Loucy (cell line): Measurements from ENCODE around the gene ARID4A.

ENCODE experiments used
- EZH2phosphoT487 ChIP-seq: fragments of 200-600 bp; IDR thresholded peaks from 2 replicates; pipeline ENCODE4 v1.6.1; 2018; ENCODE audit warnings: antibody characterized with exemption, mild to moderate bottlenecking, moderate library complexity, borderline replicate concordance
- TF ChIP-seq, protein P1 (sequence below): fragments of 200-600 bp; sonication (generic); conservative IDR thresholded peaks from 2 replicates; pipeline ENCODE4 v1.5.1; 2014; ENCODE audit warnings: mild to moderate bottlenecking, antibody characterized with exemption, low read length

GRCh38 chr14:58376791-58377190 lies 78.4 kb downstream of the ARID4A start:
- TF ChIP-seq, protein P1, sequence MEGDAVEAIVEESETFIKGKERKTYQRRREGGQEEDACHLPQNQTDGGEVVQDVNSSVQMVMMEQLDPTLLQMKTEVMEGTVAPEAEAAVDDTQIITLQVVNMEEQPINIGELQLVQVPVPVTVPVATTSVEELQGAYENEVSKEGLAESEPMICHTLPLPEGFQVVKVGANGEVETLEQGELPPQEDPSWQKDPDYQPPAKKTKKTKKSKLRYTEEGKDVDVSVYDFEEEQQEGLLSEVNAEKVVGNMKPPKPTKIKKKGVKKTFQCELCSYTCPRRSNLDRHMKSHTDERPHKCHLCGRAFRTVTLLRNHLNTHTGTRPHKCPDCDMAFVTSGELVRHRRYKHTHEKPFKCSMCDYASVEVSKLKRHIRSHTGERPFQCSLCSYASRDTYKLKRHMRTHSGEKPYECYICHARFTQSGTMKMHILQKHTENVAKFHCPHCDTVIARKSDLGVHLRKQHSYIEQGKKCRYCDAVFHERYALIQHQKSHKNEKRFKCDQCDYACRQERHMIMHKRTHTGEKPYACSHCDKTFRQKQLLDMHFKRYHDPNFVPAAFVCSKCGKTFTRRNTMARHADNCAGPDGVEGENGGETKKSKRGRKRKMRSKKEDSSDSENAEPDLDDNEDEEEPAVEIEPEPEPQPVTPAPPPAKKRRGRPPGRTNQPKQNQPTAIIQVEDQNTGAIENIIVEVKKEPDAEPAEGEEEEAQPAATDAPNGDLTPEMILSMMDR: no peak
- no peak for TF ChIP-seq EZH2phosphoT487
